Pulmonary artery endothelial cell (primary cell): ENCODE measurements around the gene OPCML. TPM values are rescaled to one million over a fixed set of nuclear protein-coding genes. Genes with fewer than 3 reads are reported as not detected.

Experiments
- DNase-seq: peaks from one replicate; pipeline ENCODE4 v3.0.0-alpha.2; 2011; ENCODE audit warnings: low read depth, low spot score
- total RNA-seq: library from RNA; depleted of rRNA; stranded (reverse); fragments of >200 nt; gene quantifications from 2 replicates; pipeline ENCODE4 v1.2.3, GENCODE V29; 2014

The OPCML gene
- total RNA-seq, 1 donor from 2014 or later = not detected

- DNase-seq = no peak
Observed at GRCh38 chr11:132862137-132862536, 670.2 kb downstream of the OPCML start.

GRCh38 chr11:132859306-132859705 is 673.0 kb downstream of the OPCML start:
- DNase-seq = no peak

GRCh38 chr11:132858223-132858622 is 674.1 kb downstream of the OPCML start:
- no peak for DNase-seq

GRCh38 chr11:132856032-132856431 is 676.3 kb downstream of the OPCML start:
- DNase-seq = no peak

- DNase-seq = no peak
Observed at GRCh38 chr11:132855516-132855915, 676.8 kb downstream of the OPCML start.

GRCh38 chr11:132853886-132854285 is 678.4 kb downstream of the OPCML start:
- DNase-seq = no peak

- no peak for DNase-seq
Observed at GRCh38 chr11:132852361-132852760, 679.9 kb downstream of the OPCML start.

GRCh38 chr11:132851247-132851646 is 681.1 kb downstream of the OPCML start:
- DNase-seq = no peak

GRCh38 chr11:132850266-132850665 is 682.0 kb downstream of the OPCML start:
- no peak for DNase-seq

- no peak for DNase-seq
Observed at GRCh38 chr11:132848336-132848735, 684.0 kb downstream of the OPCML start.

GRCh38 chr11:132846075-132846474 is 686.2 kb downstream of the OPCML start:
- no peak for DNase-seq

GRCh38 chr11:132844956-132845696 is 687.2 kb downstream of the OPCML start:
- DNase-seq = no peak

- no peak for DNase-seq
Observed at GRCh38 chr11:132840660-132841059, 691.6 kb downstream of the OPCML start.

GRCh38 chr11:132840191-132840590 is 692.1 kb downstream of the OPCML start:
- no peak for DNase-seq

- DNase-seq = no peak
Observed at GRCh38 chr11:132839236-132839945, 692.9 kb downstream of the OPCML start.

- no peak for DNase-seq
Observed at GRCh38 chr11:132838627-132839026, 693.7 kb downstream of the OPCML start.

GRCh38 chr11:132831272-132831671 is 701.0 kb downstream of the OPCML start:
- no peak for DNase-seq

GRCh38 chr11:132824642-132825041 is 707.7 kb downstream of the OPCML start:
- no peak for DNase-seq

GRCh38 chr11:132822276-132822675 is 710.0 kb downstream of the OPCML start:
- no peak for DNase-seq

- DNase-seq = no peak
Observed at GRCh38 chr11:132821499-132821898, 710.8 kb downstream of the OPCML start.

- DNase-seq = no peak
Observed at GRCh38 chr11:132821014-132821413, 711.3 kb downstream of the OPCML start.

- DNase-seq = no peak
Observed at GRCh38 chr11:132818951-132819350, 713.4 kb downstream of the OPCML start.

- no peak for DNase-seq
Observed at GRCh38 chr11:132817387-132817786, 714.9 kb downstream of the OPCML start.
